A549 (cell line): ENCODE results near the gene CCDC85C. TPM values are rescaled to one million over a fixed set of nuclear protein-coding genes. Genes with fewer than 3 reads are reported as not detected.
A peak's percentile ranks its signal among the peaks of the same experiment; 100 is the strongest.

Experiments used
- ATAC-seq, 2 experiments: fragments of 200-7000 bp in 1 of 2; fragments of >200 bp in 1 of 2; cut with Nextera tagmentation in 1 of 2; cut with Tn5 transposase in 1 of 2; 3 replicates each; pipeline versions ENCODE4 v1.8.0 to v1.9.1; 2018 to 2020; ENCODE audit warnings: mild to moderate bottlenecking in 1 of 2, moderate library complexity in 1 of 2
- CTCF ChIA-PET: fragments of 300-600 bp; sonication (Branson Sonifier 250); formaldehyde crosslinking; extraction: SDS; loops from one replicate; lab custom pipeline; 2021; ENCODE audit warnings: antibody characterized with exemption, inconsistent platforms; lab: Yijun Ruan, JAX
- POLR2A ChIA-PET: fragments of 350-600 bp; formaldehyde crosslinking; extraction: SDS; loops from one replicate; lab custom pipeline; 2021; ENCODE audit warnings: antibody characterized with exemption, inconsistent platforms; lab: Yijun Ruan, JAX
- DNase-seq, 2 experiments: peaks; one replicate each; pipeline versions ENCODE4 v3.0.0 to v3.0.0-alpha.2; 2011 to 2016; ENCODE audit warnings: low read depth in 1 of 2, low spot score in 1 of 2
- FAIRE-seq: peaks from 2 replicates; lab custom pipeline; 2011; peaks lifted over from hg19 to GRCh38; lab: Jason Lieb, UNC
- H3K27ac ChIP-seq, 2 experiments: fragments of >200 bp; sonication (Bioruptor Twin); formaldehyde crosslinking; 3 replicates each; pipeline ENCODE4 v1.5.1; 2016 to 2017
- H3K4me1 ChIP-seq: fragments of >200 bp; sonication (Bioruptor Twin); formaldehyde crosslinking; 3 replicates; pipeline ENCODE4 v1.6.1; 2016
- H3K4me2 ChIP-seq: fragments of >200 bp; sonication (Bioruptor Twin); formaldehyde crosslinking; 3 replicates; pipeline ENCODE4 v1.6.1; 2016
- H3K4me3 ChIP-seq: fragments of >200 bp; sonication (Bioruptor Twin); formaldehyde crosslinking; 3 replicates; pipeline ENCODE4 v1.5.1; 2016
- H3K9me3 ChIP-seq: fragments of >200 bp; sonication (Bioruptor Twin); formaldehyde crosslinking; 3 replicates; pipeline ENCODE4 v1.6.1; 2016
- CBX2 ChIP-seq: fragments of 200-600 bp; sonication (generic); IDR thresholded peaks from 2 replicates; pipeline ENCODE4 v1.6.1; 2016; ENCODE audit warnings: low read depth, mild to moderate bottlenecking, borderline replicate concordance
- CBX8 ChIP-seq: fragments of 200-600 bp; sonication (generic); IDR thresholded peaks from 2 replicates; pipeline ENCODE4 v1.6.1; 2016
- CHD2 ChIP-seq: fragments of 150-350 bp; IDR thresholded peaks from 2 replicates; pipeline ENCODE4 v1.6.1; 2014; ENCODE audit warnings: low read length; ENCODE audit not compliant: partially characterized antibody
- CHD4 ChIP-seq: fragments of 200-600 bp; sonication (generic); IDR thresholded peaks from 2 replicates; pipeline ENCODE4 v1.6.1; 2016; ENCODE audit warnings: antibody characterized with exemption, mild to moderate bottlenecking, borderline replicate concordance
- ESRRA ChIP-seq: fragments of 150-350 bp; IDR thresholded peaks from 2 replicates; pipeline ENCODE4 v1.6.1; 2014; ENCODE audit warnings: mild to moderate bottlenecking, low read length, borderline replicate concordance
- HEYL ChIP-seq: fragments of 250-450 bp; sonication (Bioruptor Pico); IDR thresholded peaks from 2 replicates; pipeline ENCODE4 v1.8.0; 2021; ENCODE audit warnings: mild to moderate bottlenecking, moderate library complexity
- HOXB13 ChIP-seq: fragments of 250-450 bp; sonication (Bioruptor Pico); IDR thresholded peaks from 2 replicates; pipeline ENCODE4 v1.5.0; 2020; ENCODE audit warnings: low read depth, mild to moderate bottlenecking, moderate library complexity
- HOXB5 ChIP-seq: fragments of 250-450 bp; sonication (Bioruptor Pico); IDR thresholded peaks from 2 replicates; pipeline ENCODE4 v1.5.0; 2020; ENCODE audit warnings: mild to moderate bottlenecking, moderate library complexity
- MAFK ChIP-seq: fragments of 450-650 bp; IDR thresholded peaks from 2 replicates; pipeline ENCODE4 v1.6.1; 2014; ENCODE audit not compliant: partially characterized antibody
- NFE2L2 ChIP-seq: fragments of 150-350 bp; conservative IDR thresholded peaks from 2 replicates; pipeline ENCODE4 v1.6.1; 2014; ENCODE audit warnings: low read length
- NR3C1 ChIP-seq: fragments of >200 bp; sonication (Bioruptor Twin); formaldehyde crosslinking; IDR thresholded peaks from 3 replicates; pipeline ENCODE4 v1.6.1; 2017
- PHF8 ChIP-seq: fragments of 200-600 bp; sonication (generic); IDR thresholded peaks from 2 replicates; pipeline ENCODE4 v1.6.1; 2016; ENCODE audit warnings: low read depth, mild to moderate bottlenecking, antibody characterized with exemption, moderate library complexity, borderline replicate concordance
- RAD21 ChIP-seq, 2 experiments: fragments of >200 bp in 1 of 2; sonication (Bioruptor Twin) in 1 of 2; formaldehyde crosslinking in 1 of 2; IDR thresholded peaks in 1 of 2; conservative IDR thresholded peaks in 1 of 2; 2 replicates in 1 of 2; 3 replicates in 1 of 2; pipeline ENCODE4 v1.6.1; 2012 to 2018; ENCODE audit warnings: inconsistent platforms in 1 of 2
- RCOR1 ChIP-seq: fragments of 150-350 bp; IDR thresholded peaks from 2 replicates; pipeline ENCODE4 v1.6.1; 2014; ENCODE audit warnings: antibody characterized with exemption, low read length, low read depth
- TP53 ChIP-seq: fragments of 250-450 bp; sonication (Bioruptor Pico); IDR thresholded peaks from 2 replicates; pipeline ENCODE4 v1.5.0; 2021; ENCODE audit warnings: mild to moderate bottlenecking, moderate library complexity
- ZC3H11A ChIP-seq: fragments of 450-650 bp; IDR thresholded peaks from 2 replicates; pipeline ENCODE4 v1.6.1; 2014; ENCODE audit warnings: antibody characterized with exemption, mild to moderate bottlenecking
- WGBS: methylation state at CpG from one replicate; pipeline ENCODE4 v1.1.6; 2017; ENCODE audit errors: missing lambda C conversion rate; 5-methylcytosine and 5-hydroxymethylcytosine counted together
- polyA plus RNA-seq, 4 experiments: library from polyadenylated mRNA; depleted of rRNA in 3 of 4; stranded (reverse); fragments of >200 nt; fragmentation: RNase III in 1 of 4; extraction: RNeasy Plus Mini Kit Qiagen cat#74134 plus additional on column Dnase treatment in 1 of 4; gene quantifications; 2 replicates in 3 of 4; 3 replicates in 1 of 4; pipeline ENCODE4 v1.2.3, GENCODE V29; 2011 to 2017
- TF ChIP-seq, protein P1 (sequence below): IDR thresholded peaks from 2 replicates; pipeline ENCODE4 v1.6.1; 2012
- TF ChIP-seq, protein P2 (sequence below): IDR thresholded peaks from 2 replicates; pipeline ENCODE4 v1.6.1; 2012; ENCODE audit warnings: low read depth, borderline replicate concordance
- TF ChIP-seq, protein P3 (sequence below): fragments of 200-600 bp; sonication (generic); IDR thresholded peaks from 2 replicates; pipeline ENCODE4 v1.6.1; 2016; ENCODE audit warnings: antibody characterized with exemption, mild to moderate bottlenecking, moderate library complexity
- TF ChIP-seq, protein P4 (sequence below): IDR thresholded peaks from 2 replicates; pipeline ENCODE4 v1.6.1; 2012

CCDC85C gene
- polyA plus RNA-seq, 2 of the 4 experiments (the other 2 are of a cell fraction): 11.4 to 31.4 TPM

DNA sequence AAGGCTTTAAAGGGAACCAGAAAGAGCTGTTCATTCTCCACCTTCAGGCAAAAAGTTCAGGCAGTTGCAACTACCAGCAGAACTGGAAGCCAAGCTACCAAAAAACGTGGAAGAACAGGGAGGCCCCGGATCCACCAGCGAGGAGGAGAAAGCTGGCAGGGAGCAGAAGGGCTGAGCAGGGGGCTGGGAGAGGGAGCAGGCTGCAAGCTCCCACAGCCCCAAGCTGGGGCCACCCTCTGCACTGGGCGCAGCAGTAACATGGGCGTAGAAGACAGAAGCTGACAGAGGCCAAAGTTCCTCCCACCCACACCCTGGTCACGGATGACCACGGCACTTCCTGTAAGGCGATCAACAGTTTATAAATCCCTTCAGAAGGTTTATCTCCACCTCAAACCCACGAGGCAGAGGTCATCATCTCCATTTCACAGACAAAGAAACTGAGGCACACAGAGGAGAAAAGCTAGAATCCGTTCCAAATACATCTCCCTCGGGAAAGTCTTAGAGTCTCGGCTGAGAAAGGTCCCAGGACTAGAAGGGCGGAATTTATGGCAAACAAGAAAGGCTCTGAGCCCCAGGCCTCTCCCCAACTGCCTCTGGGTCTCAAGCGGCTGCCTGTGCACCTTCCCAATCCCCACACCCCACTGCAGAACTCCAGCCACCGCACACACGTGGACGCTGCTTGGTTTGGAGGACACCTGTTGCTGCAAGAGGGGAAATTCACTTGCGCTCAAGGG lies 1.8 kb downstream of the CCDC85C start:
- DNase-seq: peak in 1 of 2 experiments; percentile 47
- CTCF ChIA-PET: interaction anchor here (0.6 to 11.6 kb wide), 16 partner anchors 8 to 280 kb away, joined by 3 to 96 read pairs (median 4); no protein-coding TSS in a partner anchor
- H3K27ac ChIP-seq: peak overlapping the region; percentile 57 to 99
- whole genome bisulfite sequencing: 22% methylated on average over 18 of the region's 18 CpGs
- peak overlapping the region; percentile 81 for H3K4me3 ChIP-seq
- H3K4me2 ChIP-seq: peak overlapping the region; percentile 95
- TF ChIP-seq CBX8 (no peak), TP53 (CRISPR knock-in tag) (no peak), RAD21 (conservative IDR thresholded peaks at IDR 0.05 in 1 of 2, IDR thresholded peaks at IDR 0.05 in 1 of 2) (peak; percentile 16 to 20; a peak in 1 of 5 replicates), CHD4 (peak; percentile 60; the same call in 1 of the 2 replicates), ZC3H11A (no peak)
- TF ChIP-seq, protein P1, sequence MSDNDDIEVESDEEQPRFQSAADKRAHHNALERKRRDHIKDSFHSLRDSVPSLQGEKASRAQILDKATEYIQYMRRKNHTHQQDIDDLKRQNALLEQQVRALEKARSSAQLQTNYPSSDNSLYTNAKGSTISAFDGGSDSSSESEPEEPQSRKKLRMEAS: peak; percentile 34; the same call in 1 of the 2 replicates
- TF ChIP-seq, all 56 proteins: peak for 3
- no peak for ATAC-seq
- POLR2A ChIA-PET: interaction anchor here (1.0 kb wide), 1 partner anchor 121 kb away, joined by 4 read pairs; the partner anchor contains the start of gene SETD3
- no peak for FAIRE-seq
- Histone ChIP-seq H3K4me1 (peaks cover 65% of the 10 kb centered on the region), H3K9me3 (no peaks in the 10 kb centered on the region)

DNA sequence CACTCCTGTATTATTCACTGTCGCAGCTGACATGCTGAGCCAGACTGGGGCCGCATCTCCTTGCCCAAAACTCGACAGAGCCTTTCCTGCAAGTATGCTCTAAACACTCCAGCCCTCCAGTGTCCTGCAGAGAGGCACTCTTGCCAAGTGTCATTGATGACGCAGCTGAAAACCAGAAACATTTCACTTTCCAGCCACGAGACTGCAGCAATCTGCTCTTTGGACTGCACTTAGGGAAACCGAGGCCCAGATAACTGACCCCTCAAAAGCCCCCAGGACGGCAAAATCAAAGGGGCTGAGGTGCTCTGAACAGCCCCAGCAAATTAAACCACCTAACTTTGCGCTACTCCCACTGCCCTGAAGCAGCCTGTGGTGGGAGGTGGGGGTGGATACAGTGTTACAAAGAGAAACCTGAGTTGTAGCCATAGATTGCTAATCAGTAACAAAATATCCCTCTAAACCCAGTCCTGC lies 2.6 kb downstream of the CCDC85C start:
- no peak for FAIRE-seq
- H3K27ac ChIP-seq: peak overlapping the region; percentile 57 to 99; a peak in 5 of 6 replicates
- no peaks in the 10 kb centered on the region for H3K9me3 ChIP-seq
- ATAC-seq: no peak
- DNase-seq: no peak
- peaks cover 73% of the 10 kb centered on the region for H3K4me1 ChIP-seq
- peak overlapping the region; percentile 81 for H3K4me3 ChIP-seq
- ChIA-PET POLR2A (no interaction called here), CTCF (interaction anchor here (0.5 to 11.6 kb wide), 12 partner anchors 9 to 84 kb away, joined by 3 to 96 read pairs (median 5); no protein-coding TSS in a partner anchor)
- TF ChIP-seq NFE2L2: no peak
- TF ChIP-seq MAFK: peak; percentile 3
- 62% methylated on average over 8 of the region's 8 CpGs for WGBS
- peak overlapping the region; percentile 95 for H3K4me2 ChIP-seq

DNA sequence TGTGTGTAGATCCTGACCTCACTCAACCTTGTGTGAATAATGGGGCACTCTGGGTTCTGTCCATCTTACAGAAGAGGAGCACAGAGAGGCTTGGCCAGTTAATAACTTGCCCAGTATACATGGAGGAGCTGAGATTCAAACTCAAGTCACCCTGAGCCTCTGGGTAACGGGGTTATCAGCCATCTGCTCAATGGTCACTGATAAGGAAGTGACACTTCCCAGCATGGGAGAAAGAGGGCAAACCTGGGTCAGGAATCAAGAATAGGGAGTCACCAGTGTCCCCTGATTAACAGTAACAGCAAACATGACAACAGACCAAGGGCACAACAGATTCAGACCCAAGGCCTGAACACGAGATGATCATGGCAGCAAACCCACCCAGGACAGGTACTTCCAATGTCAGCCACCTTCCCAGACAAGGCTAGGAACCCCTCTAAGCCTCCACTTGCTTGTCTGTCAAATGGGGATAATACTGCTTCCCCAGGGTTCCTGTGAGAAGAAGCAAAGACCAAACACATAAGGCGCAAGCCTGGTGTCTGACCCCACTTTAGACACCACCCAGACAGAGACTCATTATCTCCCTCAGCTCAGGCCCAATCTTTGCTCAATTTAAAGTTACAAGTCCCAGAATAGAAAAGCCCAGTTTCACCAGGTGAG lies 3.6 kb downstream of the CCDC85C start:
- H3K4me3 ChIP-seq: no peak overlapping the region
- peaks cover 76% of the 10 kb centered on the region for H3K4me1 ChIP-seq
- FAIRE-seq (no peak), ATAC-seq (no peak), DNase-seq (no peak)
- 80% methylated on average over 3 of the region's 3 CpGs for WGBS
- H3K9me3 ChIP-seq: no peaks in the 10 kb centered on the region
- H3K4me2 ChIP-seq: peak overlapping the region; percentile 95; the same call in 2 of the 3 replicates
- CTCF ChIA-PET: interaction anchor here (0.6 to 11.1 kb wide), 7 partner anchors 23 to 83 kb away, joined by 3 to 96 read pairs (median 6); no protein-coding TSS in a partner anchor
- POLR2A ChIA-PET: no interaction called here
- peak overlapping the region in 1 of 2 experiments; percentile 99; a peak in 3 of 6 replicates for H3K27ac ChIP-seq
- no peak for TF ChIP-seq HOXB13 (CRISPR knock-in tag)
- TF ChIP-seq CBX8: no peak
- no peak for TF ChIP-seq NR3C1
- no peak for TF ChIP-seq MAFK
- TF ChIP-seq ESRRA: no peak
- no peak for TF ChIP-seq CBX2
- no peak for TF ChIP-seq HOXB5 (CRISPR knock-in tag)
- no peak for TF ChIP-seq CHD2
- TF ChIP-seq, protein P2, sequence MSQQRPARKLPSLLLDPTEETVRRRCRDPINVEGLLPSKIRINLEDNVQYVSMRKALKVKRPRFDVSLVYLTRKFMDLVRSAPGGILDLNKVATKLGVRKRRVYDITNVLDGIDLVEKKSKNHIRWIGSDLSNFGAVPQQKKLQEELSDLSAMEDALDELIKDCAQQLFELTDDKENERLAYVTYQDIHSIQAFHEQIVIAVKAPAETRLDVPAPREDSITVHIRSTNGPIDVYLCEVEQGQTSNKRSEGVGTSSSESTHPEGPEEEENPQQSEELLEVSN: no peak

DNA sequence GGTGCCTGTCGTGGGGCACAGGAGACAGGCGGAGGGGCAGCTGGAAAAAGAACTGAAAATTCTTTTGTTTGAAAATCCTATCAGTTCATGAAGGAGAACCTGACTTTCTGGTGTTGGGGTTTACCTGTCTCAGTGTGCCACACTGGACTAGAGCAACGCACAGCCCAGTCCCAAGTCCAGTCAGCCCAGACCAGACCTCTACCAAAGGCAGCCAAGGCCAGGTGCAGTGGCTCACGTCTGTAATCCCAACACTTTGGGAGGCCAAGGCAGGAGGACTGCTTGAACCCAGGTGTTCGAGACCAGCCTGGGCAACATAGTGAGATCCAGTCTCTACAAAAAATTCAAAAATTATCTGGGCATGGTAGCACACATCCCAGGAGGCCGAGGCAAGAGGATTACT lies 4.6 kb downstream of the CCDC85C start:
- WGBS: 90% methylated on average over 6 of the region's 6 CpGs
- ChIA-PET CTCF (interaction anchor here (1.7 to 1.8 kb wide), 2 partner anchors 25 to 29 kb away, joined by 8 to 9 read pairs; no protein-coding TSS in a partner anchor), POLR2A (no interaction called here)
- peaks cover 79% of the 10 kb centered on the region for H3K4me1 ChIP-seq
- FAIRE-seq (no peak), ATAC-seq (no peak), DNase-seq (no peak)
- no peaks in the 10 kb centered on the region for H3K9me3 ChIP-seq
- H3K27ac ChIP-seq: peak overlapping the region in 1 of 2 experiments; percentile 99; a peak in 2 of 6 replicates
- H3K4me2 ChIP-seq: no peak overlapping the region
- no peak overlapping the region for H3K4me3 ChIP-seq
- TF ChIP-seq RCOR1 (no peak), HOXB13 (CRISPR knock-in tag) (no peak), HEYL (CRISPR knock-in tag) (no peak), NFE2L2 (no peak), PHF8 (no peak), CHD4 (no peak), RAD21 (conservative IDR thresholded peaks at IDR 0.05 in 1 of 2, IDR thresholded peaks at IDR 0.05 in 1 of 2) (no peak)
- TF ChIP-seq, protein P3, sequence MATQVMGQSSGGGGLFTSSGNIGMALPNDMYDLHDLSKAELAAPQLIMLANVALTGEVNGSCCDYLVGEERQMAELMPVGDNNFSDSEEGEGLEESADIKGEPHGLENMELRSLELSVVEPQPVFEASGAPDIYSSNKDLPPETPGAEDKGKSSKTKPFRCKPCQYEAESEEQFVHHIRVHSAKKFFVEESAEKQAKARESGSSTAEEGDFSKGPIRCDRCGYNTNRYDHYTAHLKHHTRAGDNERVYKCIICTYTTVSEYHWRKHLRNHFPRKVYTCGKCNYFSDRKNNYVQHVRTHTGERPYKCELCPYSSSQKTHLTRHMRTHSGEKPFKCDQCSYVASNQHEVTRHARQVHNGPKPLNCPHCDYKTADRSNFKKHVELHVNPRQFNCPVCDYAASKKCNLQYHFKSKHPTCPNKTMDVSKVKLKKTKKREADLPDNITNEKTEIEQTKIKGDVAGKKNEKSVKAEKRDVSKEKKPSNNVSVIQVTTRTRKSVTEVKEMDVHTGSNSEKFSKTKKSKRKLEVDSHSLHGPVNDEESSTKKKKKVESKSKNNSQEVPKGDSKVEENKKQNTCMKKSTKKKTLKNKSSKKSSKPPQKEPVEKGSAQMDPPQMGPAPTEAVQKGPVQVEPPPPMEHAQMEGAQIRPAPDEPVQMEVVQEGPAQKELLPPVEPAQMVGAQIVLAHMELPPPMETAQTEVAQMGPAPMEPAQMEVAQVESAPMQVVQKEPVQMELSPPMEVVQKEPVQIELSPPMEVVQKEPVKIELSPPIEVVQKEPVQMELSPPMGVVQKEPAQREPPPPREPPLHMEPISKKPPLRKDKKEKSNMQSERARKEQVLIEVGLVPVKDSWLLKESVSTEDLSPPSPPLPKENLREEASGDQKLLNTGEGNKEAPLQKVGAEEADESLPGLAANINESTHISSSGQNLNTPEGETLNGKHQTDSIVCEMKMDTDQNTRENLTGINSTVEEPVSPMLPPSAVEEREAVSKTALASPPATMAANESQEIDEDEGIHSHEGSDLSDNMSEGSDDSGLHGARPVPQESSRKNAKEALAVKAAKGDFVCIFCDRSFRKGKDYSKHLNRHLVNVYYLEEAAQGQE: no peak
- TF ChIP-seq, protein P4, sequence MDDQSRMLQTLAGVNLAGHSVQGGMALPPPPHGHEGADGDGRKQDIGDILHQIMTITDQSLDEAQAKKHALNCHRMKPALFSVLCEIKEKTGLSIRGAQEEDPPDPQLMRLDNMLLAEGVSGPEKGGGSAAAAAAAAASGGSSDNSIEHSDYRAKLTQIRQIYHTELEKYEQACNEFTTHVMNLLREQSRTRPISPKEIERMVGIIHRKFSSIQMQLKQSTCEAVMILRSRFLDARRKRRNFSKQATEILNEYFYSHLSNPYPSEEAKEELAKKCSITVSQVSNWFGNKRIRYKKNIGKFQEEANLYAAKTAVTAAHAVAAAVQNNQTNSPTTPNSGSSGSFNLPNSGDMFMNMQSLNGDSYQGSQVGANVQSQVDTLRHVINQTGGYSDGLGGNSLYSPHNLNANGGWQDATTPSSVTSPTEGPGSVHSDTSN: no peak
